ENCODE measurements around the gene RPA3.
A peak's percentile ranks its signal among the peaks of the same experiment; 100 is the strongest.
"Not testable (repeated sequence)": the region's sequence is repeated elsewhere in the genome, so short reads cannot be mapped to it uniquely, and the experiment has no call there.

The RPA3 gene

DNA sequence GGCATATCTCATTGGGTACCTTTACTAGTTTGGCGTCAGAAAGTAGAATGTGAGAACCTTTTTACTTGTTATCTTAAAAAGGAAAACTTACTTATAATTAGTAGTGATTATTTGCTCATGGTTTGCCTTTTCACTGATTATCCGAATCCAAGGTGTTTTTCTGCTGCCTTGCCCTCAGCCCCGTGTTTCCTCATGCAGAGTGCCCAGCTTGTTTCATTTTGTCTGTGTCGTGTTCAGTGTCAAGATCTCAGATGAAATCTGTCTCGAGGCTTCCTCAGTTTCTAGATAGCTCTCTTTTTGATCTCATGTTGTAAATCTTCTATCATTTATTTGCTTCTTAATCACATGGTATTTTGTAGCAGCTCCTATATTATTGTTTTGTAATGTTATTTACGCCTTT lies 30.1 kb downstream of the RPA3 start:
- no peak for DNase-seq

- no peak for DNase-seq
Observed at GRCh38 chr7:7687800-7688199, 30.6 kb downstream of the RPA3 start.

- peak; percentile 21 for DNase-seq
Observed at GRCh38 chr7:7686811-7687508, 31.4 kb downstream of the RPA3 start.

- DNase-seq, result no peak
Observed at GRCh38 chr7:7682861-7683260, 35.5 kb downstream of the RPA3 start.

DNA sequence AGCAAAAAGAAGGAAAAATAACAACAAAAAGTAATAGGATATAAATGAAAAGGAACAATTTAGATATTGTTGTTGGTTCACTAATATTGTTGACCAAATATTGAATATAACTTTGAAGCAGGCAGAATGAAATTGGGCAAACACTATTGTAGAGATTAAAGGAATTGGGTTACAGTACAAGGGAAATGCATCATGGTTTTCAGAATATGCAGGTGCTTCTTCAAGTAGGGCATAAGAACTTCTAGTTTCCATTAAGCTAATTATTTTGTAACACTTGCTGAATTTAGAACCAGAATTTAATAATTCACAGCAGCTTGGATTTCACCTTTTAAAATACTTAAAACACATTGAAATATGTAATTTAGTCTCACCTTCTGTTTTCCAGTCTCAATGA lies 36.5 kb downstream of the RPA3 start:
- DNase-seq, result no peak

- DNase-seq, result peak; percentile 58
Observed at GRCh38 chr7:7681191-7681935, 37.0 kb downstream of the RPA3 start.

DNA sequence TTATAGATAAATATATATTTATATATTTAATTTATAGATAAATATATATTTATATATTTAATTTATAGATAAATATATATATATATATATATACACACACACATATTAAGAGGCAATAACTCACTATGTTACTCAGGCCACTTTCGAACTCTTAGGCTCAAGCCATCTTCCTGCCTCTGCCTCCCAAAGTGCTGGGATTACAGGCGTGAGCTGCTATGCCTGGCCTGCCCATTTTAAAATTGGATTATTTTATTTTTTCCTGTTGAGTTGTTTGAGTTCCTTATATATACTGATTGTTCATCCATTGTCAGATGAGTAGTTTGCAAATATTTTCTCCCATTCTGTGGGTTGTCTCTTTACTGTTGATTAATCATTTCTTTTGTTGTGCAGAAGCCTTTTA lies 38.8 kb downstream of the RPA3 start:
- DNase-seq, result not testable (repeated sequence)

DNA sequence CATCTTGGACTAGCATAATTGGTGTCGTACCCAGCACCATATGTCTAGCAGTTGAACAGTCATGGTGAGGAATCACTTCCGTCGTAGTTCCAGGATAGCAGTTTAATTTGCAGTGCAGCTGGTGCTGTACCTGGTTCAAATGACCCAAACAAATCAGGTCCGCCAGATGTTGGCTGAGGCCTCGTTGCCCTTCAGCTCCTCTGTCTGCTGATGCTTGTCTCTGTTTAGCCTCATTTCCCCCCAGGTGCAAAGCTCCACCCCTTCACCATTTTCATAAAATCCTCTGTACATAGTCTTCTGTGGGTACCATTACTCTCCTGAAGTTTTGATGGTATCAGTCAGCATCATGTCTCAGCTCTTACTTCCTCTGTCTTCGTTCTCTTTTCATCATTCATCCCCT lies 42.7 kb downstream of the RPA3 start:
- DNase-seq, result no peak

DNA sequence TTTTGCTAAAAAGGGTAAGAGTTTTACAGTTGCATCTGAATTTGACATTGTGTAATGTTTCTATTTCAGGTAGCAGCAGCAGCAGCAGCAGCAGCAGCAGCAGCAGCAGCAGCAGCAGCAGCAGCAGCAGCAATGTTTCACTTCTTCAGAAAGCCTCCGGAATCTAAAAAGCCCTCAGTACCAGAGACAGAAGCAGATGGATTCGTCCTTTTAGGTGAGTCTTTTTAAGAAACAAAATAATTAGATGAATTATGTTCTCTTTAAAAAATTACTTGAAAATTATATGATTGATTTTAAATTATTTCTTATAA lies 45.2 kb downstream of the RPA3 start:
- no peak for DNase-seq

DNA sequence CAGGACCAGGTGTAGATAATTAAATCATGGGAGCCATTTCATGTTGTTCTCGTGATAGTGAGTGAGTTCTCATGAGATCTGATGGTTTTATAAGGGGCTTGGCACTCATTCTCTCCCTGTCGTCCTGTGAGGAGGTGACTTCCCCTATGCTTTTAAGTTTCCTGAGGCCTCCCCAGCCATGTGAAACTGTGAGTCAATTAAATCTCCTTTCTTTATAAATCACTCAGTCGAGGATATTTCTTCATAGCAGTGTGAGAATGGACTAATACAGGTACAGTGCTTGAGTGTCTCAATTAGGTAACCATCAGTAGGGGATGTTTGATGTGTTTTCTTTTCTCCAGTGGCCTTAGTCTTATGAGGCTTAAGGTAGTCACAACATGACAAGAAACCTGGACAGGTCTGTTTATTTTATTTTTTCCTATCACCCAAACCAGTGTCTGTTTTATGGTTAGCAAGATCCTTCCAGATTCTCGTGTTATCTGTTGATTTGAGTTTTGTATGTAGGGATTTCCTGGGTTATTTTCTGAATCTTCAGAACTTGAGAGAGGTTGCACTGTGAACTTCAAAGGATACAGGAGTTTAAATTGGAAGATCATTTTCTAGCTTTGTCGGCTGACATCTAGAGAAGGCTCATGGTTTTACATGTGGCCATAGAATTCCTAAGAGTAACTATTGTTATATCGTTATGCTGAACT lies 45.7 kb downstream of the RPA3 start:
- no peak for DNase-seq

- no peak for DNase-seq
Observed at GRCh38 chr7:7671361-7671760, 47.0 kb downstream of the RPA3 start.

GRCh38 chr7:7670490-7670889 lies 47.9 kb downstream of the RPA3 start:
- no peak for DNase-seq

GRCh38 chr7:7668706-7669105 lies 49.7 kb downstream of the RPA3 start:
- DNase-seq, result no peak

GRCh38 chr7:7667187-7667586 lies 51.2 kb downstream of the RPA3 start:
- DNase-seq, result no peak

DNA sequence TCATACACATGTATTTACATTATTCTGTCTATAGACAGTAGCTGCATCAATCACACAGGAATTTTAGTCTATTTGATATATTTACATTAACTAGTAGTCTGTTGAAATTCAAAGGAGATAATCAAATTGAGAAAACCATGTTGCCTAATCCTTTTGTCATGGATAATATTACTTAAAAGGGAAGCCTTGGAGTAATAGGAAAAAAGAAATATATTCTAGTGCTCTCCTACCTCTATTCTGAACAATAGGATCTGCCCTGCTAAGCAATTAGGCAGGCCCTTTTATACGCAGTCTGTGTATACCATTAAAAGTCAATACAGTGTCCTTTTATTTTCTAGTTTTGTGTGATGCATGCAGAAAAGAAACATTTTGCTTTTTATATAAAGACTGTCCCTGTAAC lies 53.4 kb downstream of the RPA3 start:
- DNase-seq, result no peak

DNA sequence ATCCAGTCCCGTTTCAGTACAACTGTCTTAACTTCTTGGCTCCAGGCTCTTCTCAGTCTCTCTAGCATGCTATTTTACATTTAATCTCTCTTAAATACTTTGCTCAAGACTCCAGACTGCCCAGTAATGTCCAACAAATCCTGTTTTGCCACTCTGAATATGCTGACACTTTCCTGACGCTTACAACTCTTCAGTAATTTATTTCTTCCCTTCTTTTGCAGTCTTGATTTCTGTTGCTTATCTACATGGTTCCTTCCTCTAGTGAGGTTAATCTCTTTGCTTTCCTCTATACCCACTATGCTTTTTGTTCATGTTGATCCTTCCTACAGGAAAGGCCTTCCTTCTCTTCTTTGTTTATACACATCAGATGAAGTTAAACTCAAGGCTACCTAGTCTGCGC lies 54.1 kb downstream of the RPA3 start:
- DNase-seq, result no peak

- no peak for DNase-seq
Observed at GRCh38 chr7:7662527-7662926, 55.9 kb downstream of the RPA3 start.

GRCh38 chr7:7656459-7656858 lies 61.9 kb downstream of the RPA3 start:
- DNase-seq, result not testable (repeated sequence)

- DNase-seq, result no peak
Observed at GRCh38 chr7:7654964-7655715, 63.3 kb downstream of the RPA3 start.

GRCh38 chr7:7653593-7654187 lies 64.7 kb downstream of the RPA3 start:
- DNase-seq, result peak; percentile 14

- no peak for DNase-seq
Observed at GRCh38 chr7:7652798-7653540, 65.4 kb downstream of the RPA3 start.

GRCh38 chr7:7651479-7651878 lies 66.9 kb downstream of the RPA3 start:
- no peak for DNase-seq

Measured in fibroblast of skin of right biceps (primary cell).